Spleen (tissue), 11 donors: Measurements from ENCODE around the gene SUMO3. TPM values are rescaled to one million over a fixed set of nuclear protein-coding genes. Genes with fewer than 3 reads are reported as not detected.

Source experiments
- DNase-seq: peaks from one replicate; pipeline ENCODE4 v3.0.0-alpha.2; 2020
- H3K27ac ChIP-seq, 8 donors: fragments of 200-600 bp; sonication (generic) in 7 of 8; 1 replicate in 4 of 8; 2 replicates in 4 of 8; pipeline versions ENCODE4 v1.5.0 to v1.8.0; 2016 to 2021; ENCODE audit warnings: inconsistent platforms in 4 of 8, mild to moderate bottlenecking in 4 of 8, moderate library complexity in 1 of 8
- H3K27me3 ChIP-seq, 7 donors: fragments of 200-600 bp; sonication (generic) in 6 of 7; replicated peaks in 1 of 7; 1 replicate in 4 of 7; 2 replicates in 3 of 7; pipeline versions ENCODE4 v1.5.0 to v1.8.0; 2016 to 2021; ENCODE audit warnings: inconsistent platforms in 3 of 7, mild to moderate bottlenecking in 1 of 7
- H3K36me3 ChIP-seq, 6 donors: fragments of 200-600 bp; sonication (generic) in 5 of 6; 1 replicate in 4 of 6; 2 replicates in 2 of 6; pipeline versions ENCODE4 v1.5.0 to v1.8.0; 2016 to 2021; ENCODE audit warnings: inconsistent platforms in 2 of 6
- H3K4me1 ChIP-seq, 6 donors: fragments of 200-600 bp; sonication (generic) in 5 of 6; 1 replicate in 3 of 6; 2 replicates in 3 of 6; pipeline versions ENCODE4 v1.5.0 to v1.8.0; 2016 to 2021; ENCODE audit warnings: inconsistent platforms in 3 of 6
- H3K4me3 ChIP-seq, 8 donors: fragments of 200-600 bp; sonication (generic) in 7 of 8; 1 replicate in 4 of 8; 2 replicates in 4 of 8; pipeline versions ENCODE4 v1.5.0 to v1.8.0; 2016 to 2021; ENCODE audit warnings: inconsistent platforms in 4 of 8, mild to moderate bottlenecking in 4 of 8, moderate library complexity in 2 of 8
- H3K9me3 ChIP-seq, 8 donors: fragments of 200-600 bp; sonication (generic) in 7 of 8; 1 replicate in 4 of 8; 2 replicates in 4 of 8; pipeline versions ENCODE4 v1.5.0 to v1.8.0; 2016 to 2021; ENCODE audit warnings: inconsistent platforms in 4 of 8
- CTCF ChIP-seq, 11 experiments: fragments of 200-600 bp in 7 of 11; fragments of 450-650 bp in 4 of 11; sonication (generic) in 4 of 11; IDR thresholded peaks in 8 of 11; conservative IDR thresholded peaks in 3 of 11; 1 replicate in 7 of 11; 2 replicates in 4 of 11; pipeline versions ENCODE4 v1.4.0 to v1.8.0; 2016 to 2021; ENCODE audit warnings: antibody characterized with exemption in 11 of 11, inconsistent platforms in 4 of 11, mild to moderate bottlenecking in 1 of 11
- POLR2A ChIP-seq, 3 donors: fragments of 450-650 bp; IDR thresholded peaks; one replicate each; pipeline ENCODE4 v1.5.1; 2017; ENCODE audit warnings: antibody characterized with exemption in 3 of 3, mild to moderate bottlenecking in 1 of 3
- POLR2AphosphoS5 ChIP-seq, 3 donors: sonication (generic); formaldehyde crosslinking; IDR thresholded peaks; one replicate each; pipeline ENCODE4 v1.5.1; 2017; ENCODE audit warnings: antibody characterized with exemption in 3 of 3
- WGBS, 5 donors: extraction: QIAGEN DNeasy Blood & Tissue Kit in 3 of 5; methylation state at CpG; one replicate each; pipeline versions ENCODE4 v1.1.5 to v1.1.7; 2013 to 2018; 5-methylcytosine and 5-hydroxymethylcytosine counted together
- intact Hi-C: fragments of 100-400 bp; cut with DNase I; formaldehyde crosslinking; loops from one replicate; pipeline ENCODE4 v1.15.0; 2023; ENCODE audit warnings: low total_unique reads
- polyA plus RNA-seq, 3 donors: library from polyadenylated mRNA; stranded (reverse); fragments of 200-250 nt; gene quantifications; one replicate each; pipeline ENCODE4 v1.2.1, GENCODE V29; 2013
- total RNA-seq, 7 donors: library from RNA; depleted of rRNA in 3 of 7; stranded (reverse); fragments of >200 nt in 3 of 7; fragmentation: NEBNext Ultra II Directional in 4 of 7; extraction: Animal tissue kit (Norgen Biotek cat#: 25700) in 4 of 7; gene quantifications; one replicate each; pipeline versions ENCODE4 v1.1.0 to v1.2.1, GENCODE V29; 2016 to 2021
- donor health status: healthy with polysubstance abuse.
- donor health status: DM: no; HTN: no; CAD: no; lungs with moderate emphysema.
- donor health status: DM: no; HTN: no; CAD: no.
- donor health status: Bipolar disorder and iron deficiency.
- donor health status: healthy.
- donor health status: DM: no; HTN: no; CAD: no.
- donor health status: DM: yes; HTN: yes; CAD: no.

SUMO3 gene
- total and polyA plus RNA-seq, 10 donors = 38.2 to 101 (median 68.4) TPM

GRCh38 chr21:44791246-44791645 lies 26.6 kb downstream of the SUMO3 start:
- WGBS, 5 donors = 81 to 93% (median 90%) methylated on average over 5 of the region's 5 CpGs
- no peaks in the 10 kb centered on the region for H3K9me3 ChIP-seq
- H3K4me1 ChIP-seq = peaks cover 11 to 58% (median 38%) of the 10 kb centered on the region in 6 donors
- TF ChIP-seq POLR2AphosphoS5 (IDR thresholded peaks at IDR 0.05) = no peak
- no peak for TF ChIP-seq POLR2A (IDR thresholded peaks at IDR 0.05)
- TF ChIP-seq CTCF (IDR thresholded peaks at IDR 0.05 in 8 of 11, conservative IDR thresholded peaks at IDR 0.05 in 3 of 11) = no peak
- DNase-seq = no peak
- intact Hi-C loops = loop anchor here (5.0 kb wide), 1 partner anchor 279 kb away; no protein-coding TSS in a partner anchor
- H3K27ac ChIP-seq = peak overlapping the region in 1 of 8 donors; percentile 18
- H3K4me3 ChIP-seq = no peak overlapping the region
- no peaks in the 10 kb centered on the region for H3K27me3 ChIP-seq
- H3K36me3 ChIP-seq = peaks cover 0 to 47% (median under 1%) of the 10 kb centered on the region in 6 donors

- no peak for TF ChIP-seq CTCF (IDR thresholded peaks at IDR 0.05 in 8 of 11, conservative IDR thresholded peaks at IDR 0.05 in 3 of 11)
- TF ChIP-seq POLR2AphosphoS5 (IDR thresholded peaks at IDR 0.05) = peak in 1 of 3 donors; percentile 20
- no peak for TF ChIP-seq POLR2A (IDR thresholded peaks at IDR 0.05)
- Histone ChIP-seq H3K36me3 (peaks cover 0 to 48% (median 6%) of the 10 kb centered on the region in 6 donors), H3K9me3 (no peaks in the 10 kb centered on the region), H3K27me3 (no peaks in the 10 kb centered on the region), H3K27ac (peak overlapping the region in 4 of 8 donors; percentile 2 to 45 (median 22)), H3K4me1 (peaks cover 11 to 61% (median 41%) of the 10 kb centered on the region in 6 donors), H3K4me3 (no peak overlapping the region)
- intact Hi-C loops = loop anchor here (5.0 kb wide), 1 partner anchor 278 kb away; no protein-coding TSS in a partner anchor
- DNase-seq = no peak
- 66 to 80% (median 74%) methylated on average over 3 of the region's 3 CpGs for WGBS, 5 donors
Measured at GRCh38 chr21:44790368-44790767, 27.5 kb downstream of the SUMO3 start.

- no peak for DNase-seq
- Histone ChIP-seq H3K27ac (peak overlapping the region in 4 of 8 donors; percentile 2 to 45 (median 22)), H3K4me1 (peaks cover 11 to 66% (median 41%) of the 10 kb centered on the region in 6 donors), H3K9me3 (no peaks in the 10 kb centered on the region), H3K36me3 (peaks cover 0 to 48% (median 10%) of the 10 kb centered on the region in 6 donors), H3K27me3 (no peaks in the 10 kb centered on the region), H3K4me3 (no peak overlapping the region)
- intact Hi-C loops = loop anchor here (5.0 kb wide), 1 partner anchor 278 kb away; no protein-coding TSS in a partner anchor
- 73 to 86% (median 81%) methylated on average over 1 of the region's 1 CpG for WGBS, 5 donors
- TF ChIP-seq CTCF (IDR thresholded peaks at IDR 0.05 in 8 of 11, conservative IDR thresholded peaks at IDR 0.05 in 3 of 11) (no peak), POLR2A (IDR thresholded peaks at IDR 0.05) (no peak), POLR2AphosphoS5 (IDR thresholded peaks at IDR 0.05) (no peak)
Measured at GRCh38 chr21:44789880-44790279, 28.0 kb downstream of the SUMO3 start.

GRCh38 chr21:44785620-44786335 lies 32.1 kb downstream of the SUMO3 start:
- 79 to 90% (median 83%) methylated on average over 13 of the region's 13 CpGs for WGBS, 5 donors
- Histone ChIP-seq H3K36me3 (peaks cover 0 to 71% (median 16%) of the 10 kb centered on the region in 6 donors), H3K9me3 (no peaks in the 10 kb centered on the region), H3K4me1 (peaks cover 0 to 48% (median 20%) of the 10 kb centered on the region in 6 donors), H3K27ac (no peak overlapping the region), H3K27me3 (no peaks in the 10 kb centered on the region), H3K4me3 (no peak overlapping the region)
- intact Hi-C loops = no loop called here
- TF ChIP-seq CTCF (IDR thresholded peaks at IDR 0.05 in 8 of 11, conservative IDR thresholded peaks at IDR 0.05 in 3 of 11) = no peak
- no peak for DNase-seq
